Stimulated activated CD8-positive, alpha-beta memory T cell treated with anti-CD3 and anti-CD28 coated beads, Interleukin-4, amount 100 ng/mL, for 4 hours (primary cell): ENCODE measurements around the gene RPRD1B.

Experiments used
- DNase-seq, 2 donors: peaks; one replicate each; pipeline ENCODE4 v3.0.0-alpha.2; 2020; ENCODE audit warnings: low read depth in 2 of 2, low spot score in 1 of 2

RPRD1B gene, protein sequence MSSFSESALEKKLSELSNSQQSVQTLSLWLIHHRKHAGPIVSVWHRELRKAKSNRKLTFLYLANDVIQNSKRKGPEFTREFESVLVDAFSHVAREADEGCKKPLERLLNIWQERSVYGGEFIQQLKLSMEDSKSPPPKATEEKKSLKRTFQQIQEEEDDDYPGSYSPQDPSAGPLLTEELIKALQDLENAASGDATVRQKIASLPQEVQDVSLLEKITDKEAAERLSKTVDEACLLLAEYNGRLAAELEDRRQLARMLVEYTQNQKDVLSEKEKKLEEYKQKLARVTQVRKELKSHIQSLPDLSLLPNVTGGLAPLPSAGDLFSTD

DNA sequence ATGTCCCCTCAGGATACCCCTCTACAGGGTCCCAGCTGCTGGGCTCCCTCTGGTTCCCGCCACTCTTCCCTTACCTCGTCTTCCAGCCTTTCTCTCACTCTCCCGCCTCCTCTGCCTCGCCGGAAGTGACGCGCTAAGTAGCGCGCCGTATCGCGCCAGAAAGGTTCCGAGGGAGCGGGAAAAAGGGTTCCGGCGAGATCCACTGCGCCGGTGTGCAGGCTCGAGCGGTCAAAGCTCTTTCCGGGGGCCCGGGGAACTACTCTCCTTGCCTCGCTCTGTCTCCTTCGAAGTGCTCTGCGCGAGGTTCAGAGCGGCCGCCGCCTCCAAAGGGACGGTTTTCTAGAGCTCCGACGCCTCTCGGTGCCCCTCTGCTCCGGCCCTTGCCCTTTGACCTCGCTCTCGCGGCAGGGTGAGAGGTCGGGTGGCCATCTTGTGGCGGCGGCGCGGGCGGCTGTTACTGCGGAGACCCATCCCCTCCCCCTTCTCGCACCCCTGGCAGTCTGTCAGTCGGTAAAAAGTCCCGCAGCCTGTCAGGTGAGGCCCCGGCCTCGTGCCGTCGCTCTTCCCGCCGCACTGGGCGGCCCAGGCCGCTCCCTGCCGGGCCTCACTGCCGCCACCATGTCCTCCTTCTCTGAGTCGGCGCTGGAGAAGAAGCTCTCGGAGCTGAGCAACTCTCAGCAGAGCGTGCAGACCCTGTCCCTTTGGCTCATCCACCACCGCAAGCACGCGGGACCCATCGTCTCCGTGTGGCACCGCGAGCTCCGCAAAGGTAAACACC, at the start of gene RPRD1B, which contains the start of gene TTI1:
TSS of gene RPRD1B (plus strand) at position 417 of the 778 bp plus-strand sequence. CDS start at position 619, 202 bp downstream.
TSS of gene TTI1 (minus strand) at position 127 of the 778 bp plus-strand sequence. CDS start 19,640 bp downstream, outside the sequence.
- peak; percentile 78 to 84 for DNase-seq

DNA sequence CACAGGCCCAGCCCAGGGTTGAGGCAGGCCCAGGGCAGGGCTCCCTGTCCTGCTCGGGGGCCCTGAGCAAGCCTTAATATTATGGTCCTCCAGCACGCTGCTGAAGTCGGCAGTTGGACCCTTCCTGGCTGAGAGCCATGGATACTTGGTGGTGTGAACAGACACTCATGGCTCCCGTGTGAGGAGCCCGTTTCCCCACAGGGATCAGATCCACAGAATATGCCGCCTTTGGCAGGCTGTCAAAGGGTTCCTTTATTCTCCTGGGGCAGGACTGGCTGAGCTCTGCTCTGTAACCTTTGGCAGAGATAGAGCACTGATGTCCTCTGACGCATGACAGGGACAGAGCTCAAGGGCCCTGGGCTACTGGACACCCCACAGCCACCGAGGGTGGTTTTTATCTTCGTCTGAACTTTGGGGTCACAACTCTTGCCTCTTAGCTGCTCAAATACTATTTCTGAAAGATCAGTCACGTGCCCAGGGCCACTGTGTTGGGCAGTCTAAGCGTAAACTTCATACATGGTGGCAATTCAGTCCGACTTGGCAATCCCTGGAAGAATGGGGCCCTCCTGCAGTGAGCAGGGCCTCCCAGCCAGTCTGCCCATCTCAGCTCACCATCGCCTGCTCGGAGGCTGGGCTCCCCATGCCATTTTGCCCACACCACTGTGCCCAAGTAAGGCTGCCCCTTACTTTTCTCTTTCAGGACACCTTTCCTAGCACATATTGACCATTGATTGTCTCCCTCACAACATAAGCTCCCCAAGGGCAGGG, 49.3 kb upstream of the RPRD1B start:
- no peak for DNase-seq

DNA sequence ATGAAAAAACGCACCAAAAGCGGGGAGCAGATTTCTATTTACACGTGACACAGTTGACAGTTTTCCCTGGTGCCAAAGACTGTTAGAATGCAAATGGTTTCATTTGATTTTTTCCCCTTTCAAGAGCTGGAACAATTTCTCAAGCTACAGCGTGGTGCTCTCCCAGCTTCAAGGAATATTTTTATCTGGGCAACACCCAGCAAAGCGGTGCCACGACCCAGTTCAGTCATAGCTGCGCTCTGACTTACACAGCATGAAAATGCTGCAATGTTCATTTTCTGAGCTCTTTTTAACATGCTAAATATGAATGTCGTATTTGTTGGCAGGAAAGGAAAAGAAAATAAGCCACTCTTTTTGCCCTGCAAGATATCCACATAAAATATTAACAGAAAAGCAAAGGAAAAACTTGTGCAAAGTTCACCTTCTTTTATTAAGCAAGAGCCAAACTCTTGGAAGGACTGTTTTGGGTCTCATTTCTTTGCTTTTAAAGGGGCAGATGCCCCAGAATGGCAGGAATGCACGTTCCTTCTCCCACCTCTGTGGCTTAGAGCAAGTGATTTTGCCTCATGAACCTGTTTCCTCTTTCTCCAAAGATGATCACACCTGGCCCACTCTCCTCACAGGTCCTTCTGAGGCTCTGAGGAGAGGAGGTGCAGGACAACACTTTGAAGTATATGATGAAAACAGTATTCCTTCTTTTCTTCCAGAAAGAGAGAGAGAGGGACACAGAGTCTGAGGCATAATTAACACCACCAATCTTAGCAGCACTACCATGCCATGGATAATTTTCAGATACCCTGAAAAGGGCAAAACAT, 47.3 kb upstream of the RPRD1B start:
- no peak for DNase-seq

DNA sequence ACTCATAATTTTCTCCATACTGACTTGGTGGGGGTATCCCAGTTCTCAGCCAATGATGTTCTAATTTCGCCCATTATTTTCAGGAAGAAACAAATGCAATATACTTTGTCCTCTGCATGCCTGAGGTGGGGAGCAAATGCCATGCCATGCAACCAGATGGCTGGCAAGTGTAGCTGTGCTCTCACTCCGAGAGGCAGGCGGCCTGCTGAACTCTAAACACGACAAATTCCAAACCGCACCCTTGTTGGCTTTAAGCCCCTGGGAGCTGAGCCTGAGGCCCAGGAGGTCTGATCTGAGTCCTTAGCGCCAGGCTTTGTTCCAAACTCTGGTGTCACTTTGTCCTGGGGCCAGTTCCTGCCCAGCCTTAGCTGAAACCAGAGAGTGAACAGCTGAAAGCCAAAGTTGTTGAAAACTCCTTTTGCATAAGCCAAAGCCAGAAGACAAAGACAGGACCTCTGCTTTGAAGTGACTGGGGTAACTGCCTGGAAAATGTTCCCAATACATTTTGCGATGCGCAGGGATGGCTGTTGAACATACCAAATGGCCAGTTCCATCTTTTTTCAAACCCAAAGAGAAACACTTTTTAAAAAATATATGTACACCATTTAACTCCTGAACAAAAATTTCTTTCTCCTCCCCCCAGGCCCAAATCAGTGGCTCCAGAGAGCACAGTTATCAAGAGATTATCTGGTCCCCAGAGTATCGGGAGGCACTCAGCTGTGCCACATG, 46.5 kb upstream of the RPRD1B start:
- DNase-seq, result no peak

DNA sequence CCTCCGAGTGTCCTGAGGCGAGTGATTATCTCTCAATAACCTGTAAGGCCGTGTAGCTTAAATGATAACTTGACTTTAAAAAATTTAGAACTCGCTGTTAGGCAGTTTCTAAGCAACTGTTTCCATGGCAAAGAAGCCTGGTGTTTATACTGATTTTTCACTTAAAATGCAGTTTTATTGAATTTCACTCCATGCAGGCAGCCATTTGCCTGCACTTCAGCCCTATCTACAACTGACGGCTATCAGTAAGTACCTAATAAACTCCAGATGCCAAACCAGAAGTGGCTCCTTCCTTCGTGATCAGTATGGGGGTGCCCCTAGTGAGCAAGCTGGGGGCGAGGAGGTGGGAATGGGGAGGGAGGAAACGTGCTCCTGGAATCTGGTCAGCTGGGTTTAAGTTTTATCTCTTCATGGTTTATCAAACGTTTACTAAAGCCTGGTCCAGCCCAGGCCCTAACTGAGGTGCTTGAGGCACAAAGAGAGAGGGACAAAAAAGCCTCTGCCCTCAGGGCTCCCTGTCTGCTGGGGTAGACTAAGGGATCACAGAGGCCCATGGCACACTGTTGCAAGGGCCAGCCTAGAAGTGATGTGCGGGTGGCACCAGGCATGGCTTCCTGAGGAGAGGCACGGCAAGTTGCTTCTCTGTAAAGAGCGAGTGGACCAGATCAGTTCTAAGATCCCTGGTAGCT, 45.8 kb upstream of the RPRD1B start:
- DNase-seq, result no peak

DNA sequence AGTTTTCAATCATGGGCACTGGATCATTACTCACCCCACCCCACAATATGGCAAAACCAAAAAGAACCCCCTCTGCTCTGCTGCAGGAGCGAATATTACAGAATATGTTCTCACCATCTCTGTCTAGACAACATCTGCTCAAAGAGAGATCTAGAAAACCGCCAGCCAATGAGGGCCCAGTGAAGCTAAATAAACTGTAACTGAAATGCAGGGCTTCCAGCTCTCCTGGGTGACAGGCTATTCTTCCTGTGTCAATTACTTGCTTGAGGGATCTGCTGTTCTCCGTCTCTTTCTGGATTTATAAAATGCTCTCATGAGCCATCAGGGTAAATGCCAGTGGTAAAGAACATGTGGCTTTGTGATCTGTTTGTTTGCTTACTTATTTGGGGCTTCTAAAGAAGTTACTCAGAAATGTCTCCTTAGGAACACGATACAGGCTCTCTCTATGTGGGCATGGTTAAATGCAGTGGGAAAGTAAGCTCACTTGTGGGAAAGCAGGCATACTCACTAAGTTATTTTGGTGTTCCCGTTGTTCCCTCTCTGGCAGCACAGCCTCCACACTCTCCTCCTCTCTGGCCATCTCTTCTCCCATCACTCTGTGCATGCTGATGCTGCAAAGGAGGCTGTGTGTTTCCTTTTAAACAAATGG, 45.1 kb upstream of the RPRD1B start:
- DNase-seq, result no peak

DNA sequence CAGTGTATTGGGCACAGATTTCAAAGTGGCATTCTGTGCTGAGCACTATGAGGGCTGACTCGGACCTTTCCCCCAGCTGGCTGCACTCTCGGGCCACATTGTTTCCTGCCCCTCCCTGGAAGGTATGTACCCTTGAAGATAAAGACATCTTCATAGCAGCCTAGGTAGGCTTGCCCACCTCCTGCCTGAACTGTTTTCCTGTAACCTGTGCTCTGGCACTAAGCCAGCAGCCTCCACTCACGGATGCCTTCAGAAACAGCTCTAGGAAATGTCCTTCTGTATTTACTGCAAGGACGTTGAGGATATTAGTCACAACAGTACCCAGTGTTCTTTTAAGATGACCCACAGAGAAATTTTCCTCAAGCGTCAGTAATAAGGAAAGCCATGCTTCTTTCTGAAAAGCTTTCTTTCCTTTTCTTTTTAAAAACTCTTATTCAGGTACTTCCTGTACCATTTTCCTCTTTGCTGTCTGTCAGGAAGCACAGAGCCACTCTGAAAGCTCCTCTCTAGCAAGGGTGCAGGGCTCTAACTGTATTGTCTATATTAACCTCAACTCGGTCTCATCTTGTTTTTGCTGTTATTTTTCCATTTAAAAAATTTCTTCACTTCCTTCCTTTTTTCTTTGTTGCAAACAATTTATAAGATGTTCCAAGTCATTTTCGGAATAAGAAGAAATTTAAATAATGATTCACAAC, 43.8 kb upstream of the RPRD1B start:
- no peak for DNase-seq

DNA sequence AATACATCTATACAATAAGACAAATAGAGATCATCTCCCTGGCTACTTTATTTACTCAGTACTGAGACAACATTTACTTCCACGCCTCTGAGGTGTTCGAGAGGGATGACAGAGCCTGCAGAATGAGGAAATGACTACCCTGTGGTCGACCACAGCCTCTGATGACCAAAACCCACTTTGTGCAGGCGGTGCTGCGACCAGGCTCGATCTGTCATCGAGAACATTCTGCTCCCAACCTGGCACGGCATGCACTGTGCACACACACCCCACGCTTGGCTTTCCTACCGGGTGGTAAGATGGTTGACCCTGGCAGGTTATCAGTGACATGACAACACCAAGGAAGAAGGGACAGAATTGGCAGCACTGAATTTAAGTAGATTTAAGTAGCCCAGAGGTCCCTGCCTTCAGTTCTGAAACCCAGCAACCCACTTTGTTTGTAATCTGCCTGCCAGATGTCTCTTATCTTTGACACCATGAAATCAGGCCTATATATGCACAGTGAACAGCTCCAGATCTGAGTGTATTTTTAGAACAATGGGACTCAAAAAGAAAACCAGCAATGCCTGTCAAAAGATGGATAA, 42.9 kb upstream of the RPRD1B start:
- DNase-seq, result peak; percentile 8 to 31

DNA sequence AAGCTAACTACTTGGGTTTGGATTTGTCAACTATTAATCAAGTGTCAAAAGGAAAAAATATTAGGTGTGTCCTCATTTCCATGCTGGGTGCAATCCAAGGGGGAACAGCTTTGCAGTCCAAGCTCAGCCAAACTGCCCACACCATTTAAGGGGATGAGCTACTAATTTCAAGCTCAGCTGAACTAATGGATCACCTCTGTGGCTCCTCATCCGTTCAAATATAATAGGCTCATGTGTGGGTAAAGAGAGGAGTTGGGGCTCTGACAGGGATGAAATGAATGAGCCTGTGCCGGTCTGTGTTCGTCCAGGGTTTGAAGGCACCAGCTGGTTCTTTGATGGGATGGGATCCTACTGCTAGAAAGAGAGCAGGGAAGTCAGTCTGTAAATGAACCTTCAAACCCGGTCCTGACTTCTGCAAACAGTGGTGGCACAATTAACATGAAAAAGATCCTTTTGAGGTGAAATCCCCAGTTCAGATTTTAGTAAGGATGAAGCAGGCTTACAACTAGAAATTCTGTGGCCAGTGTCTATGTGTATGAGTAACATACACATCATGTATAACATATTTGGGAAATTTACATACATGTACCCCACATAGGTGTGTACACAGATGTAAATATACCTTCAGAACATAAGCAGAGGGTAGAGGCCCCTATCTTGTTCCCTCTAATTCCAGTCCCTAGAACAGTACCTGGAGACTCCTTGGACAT, 42.2 kb upstream of the RPRD1B start:
- no peak for DNase-seq

DNA sequence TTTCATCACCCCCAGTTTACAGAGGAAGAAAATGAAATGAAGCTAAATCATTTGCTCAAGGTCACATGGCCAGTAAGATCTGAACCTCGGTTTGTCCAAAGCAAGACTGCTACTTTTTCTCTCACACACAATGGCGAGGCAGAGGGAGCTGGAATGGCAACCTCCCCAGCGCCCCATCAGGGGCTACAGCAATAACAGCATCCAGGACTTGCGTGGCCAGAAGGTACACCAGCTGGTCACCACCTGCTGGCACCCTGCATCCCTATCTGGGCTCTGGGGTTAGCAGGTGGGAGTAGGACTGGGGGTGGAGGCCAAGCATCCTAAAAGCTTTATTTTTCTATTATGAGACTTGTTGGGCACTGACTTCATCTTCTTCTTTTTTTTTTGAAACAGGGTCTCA, 41.6 kb upstream of the RPRD1B start:
- no peak for DNase-seq

DNA sequence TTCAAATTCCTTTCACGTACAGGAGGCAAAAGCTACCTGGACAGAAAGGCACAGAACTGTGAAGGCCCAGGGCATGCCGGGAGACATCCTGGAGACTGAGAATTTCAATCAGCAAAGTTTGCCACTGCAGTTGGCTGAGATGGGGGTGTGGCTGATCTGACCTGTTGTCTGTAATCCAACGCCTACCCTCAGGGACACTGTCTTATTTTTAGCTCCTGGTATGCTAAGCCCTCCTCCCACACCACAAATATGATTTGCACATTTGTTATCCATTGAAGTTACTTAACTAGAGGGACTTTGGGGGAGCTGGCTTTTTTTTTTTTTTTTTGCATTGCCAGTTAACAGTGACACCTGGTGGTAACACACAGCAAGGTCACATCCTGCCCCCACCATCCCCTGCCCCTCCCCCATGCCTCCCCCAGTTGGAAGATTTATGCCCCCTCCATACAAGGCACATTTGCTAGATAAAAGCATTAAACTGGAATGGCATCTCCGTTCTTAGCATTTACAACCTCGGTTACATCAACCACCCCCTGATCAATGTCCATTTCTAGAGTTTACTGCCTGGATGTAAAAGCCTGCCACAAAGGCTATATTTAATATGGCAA, 40.6 kb upstream of the RPRD1B start:
- DNase-seq, result no peak

DNA sequence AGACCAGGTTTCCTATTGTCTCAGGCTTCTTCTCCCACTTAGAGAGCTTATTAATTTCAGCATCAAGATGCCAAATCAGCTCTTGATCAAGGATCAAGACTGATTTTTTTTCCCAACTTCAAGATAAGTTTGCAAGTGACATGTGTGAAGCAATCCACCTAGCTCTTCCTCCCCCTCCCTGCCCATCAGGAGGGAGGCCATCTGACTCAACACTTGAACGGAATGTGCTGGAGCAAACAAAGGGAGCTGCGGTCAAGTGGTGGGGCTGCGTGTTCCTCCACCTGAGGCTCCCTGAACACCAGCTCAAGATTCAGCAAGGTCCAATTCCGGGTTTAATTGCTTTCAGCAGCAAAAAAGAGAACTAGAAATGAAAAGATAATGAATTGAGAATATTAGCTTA, 39.0 kb upstream of the RPRD1B start:
- DNase-seq, result no peak

DNA sequence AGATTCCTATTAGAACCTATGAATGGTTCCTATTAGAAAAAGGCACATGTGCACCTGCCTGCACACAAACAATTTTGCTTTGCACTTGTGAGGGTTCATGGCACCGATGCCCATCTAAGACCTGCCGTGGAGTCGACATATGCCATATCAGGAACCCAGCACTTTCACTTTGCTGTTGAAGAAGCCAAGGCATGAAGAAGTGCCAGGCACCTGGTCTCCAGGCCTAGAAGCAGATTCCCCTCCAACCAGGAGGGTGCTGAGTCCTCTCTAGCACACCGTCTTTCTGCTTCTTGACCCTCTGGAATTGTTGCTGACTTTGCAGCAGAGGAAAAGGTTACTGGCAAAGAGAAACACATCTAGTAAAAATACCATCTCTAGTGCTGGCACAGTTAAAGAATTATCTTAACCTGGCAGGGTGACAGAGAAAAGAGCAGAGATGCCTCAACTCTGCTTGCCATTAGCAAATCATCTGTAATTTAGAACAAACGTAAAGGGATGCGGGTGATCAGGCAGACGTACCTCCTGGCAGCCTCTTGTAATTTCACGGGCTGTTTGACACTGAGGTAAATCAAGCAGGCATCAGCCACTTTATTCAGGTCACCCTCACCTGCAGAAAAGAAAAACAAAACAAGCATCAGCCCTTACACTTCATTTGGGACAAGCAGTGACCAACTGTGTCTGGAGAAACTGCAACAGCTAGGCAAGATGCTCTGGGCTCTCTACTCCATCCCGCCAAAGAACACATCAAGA, 37.5 kb upstream of the RPRD1B start:
- no peak for DNase-seq

DNA sequence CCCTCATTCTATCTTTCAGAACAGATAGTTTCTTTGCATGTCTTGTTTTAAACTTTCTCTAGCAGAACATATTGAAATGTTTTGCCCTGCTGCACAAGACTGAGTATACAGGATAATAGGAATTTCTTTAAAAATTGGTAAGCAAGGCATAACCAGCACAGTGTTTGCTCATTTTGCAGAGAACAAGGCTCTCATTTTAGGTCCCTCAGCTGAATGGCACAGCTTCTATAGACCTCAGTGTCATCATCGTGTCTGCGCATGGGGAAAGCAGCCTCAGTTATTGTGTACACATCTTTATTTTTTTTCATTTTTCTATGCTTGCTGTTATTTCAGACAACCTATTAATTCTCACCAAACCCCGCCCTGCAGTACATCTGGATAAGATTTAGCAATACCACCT, 36.0 kb upstream of the RPRD1B start:
- DNase-seq, result no peak

DNA sequence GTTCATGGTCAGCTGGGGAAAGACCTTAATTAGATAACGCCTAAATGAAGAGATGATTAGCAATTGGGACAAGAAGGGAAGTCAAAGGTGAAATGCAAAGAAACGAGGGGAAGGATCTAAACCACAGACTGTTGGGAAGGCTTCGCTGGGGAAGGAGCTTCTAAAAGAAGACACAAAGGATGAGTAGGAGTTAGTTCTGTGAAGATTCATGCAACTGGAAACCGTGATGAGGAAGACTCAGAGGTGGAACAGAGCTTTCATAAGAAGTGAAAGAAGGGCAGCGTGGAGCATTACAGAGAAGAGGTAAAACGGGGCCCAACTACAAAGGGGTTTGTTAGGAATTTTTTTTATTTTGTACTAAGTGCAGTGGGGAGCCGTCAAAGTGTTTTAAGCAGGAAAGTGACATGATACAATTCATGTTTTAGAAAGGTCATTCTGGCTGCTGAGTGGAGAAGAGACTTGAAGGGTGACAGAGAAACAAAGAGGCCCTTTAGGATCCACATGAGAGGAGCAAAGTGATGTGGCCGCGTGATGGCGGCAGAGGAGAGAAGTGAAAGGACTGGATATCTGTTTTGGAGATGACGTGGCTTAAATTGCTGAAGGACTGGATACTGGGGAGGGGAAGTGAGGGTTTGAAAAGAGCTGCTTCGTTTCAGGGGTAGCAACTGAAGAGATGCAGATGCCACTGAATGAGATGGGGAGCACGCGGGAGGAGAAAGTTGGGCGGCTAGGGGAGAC, 33.9 kb upstream of the RPRD1B start:
- no peak for DNase-seq

DNA sequence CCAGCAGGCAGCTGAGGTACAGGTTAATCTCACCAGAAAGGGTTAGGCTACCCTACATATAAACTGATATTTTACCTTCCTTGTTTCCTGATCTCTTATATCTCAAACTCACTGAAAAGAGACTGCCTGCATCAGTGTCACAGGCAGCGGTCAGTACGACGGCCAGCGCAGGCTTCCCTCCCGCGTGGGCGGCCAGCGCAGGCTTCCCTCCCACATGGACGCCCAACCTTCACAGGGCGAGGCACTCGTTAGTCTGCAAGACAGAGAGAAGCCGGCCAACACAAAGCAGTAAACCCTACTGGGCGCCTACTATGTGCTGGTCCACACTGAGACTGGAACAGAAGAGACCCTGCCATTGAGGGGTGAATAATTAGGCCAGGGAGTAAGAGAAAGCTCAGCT, 33.3 kb upstream of the RPRD1B start:
- DNase-seq, result no peak
